GM12891 (cell line): ENCODE data around the gene MAPK11.

Experiments
- PAX5 ChIP-seq: IDR thresholded peaks from 2 replicates; pipeline ENCODE4 v1.6.1; 2011; ENCODE audit warnings: low read length, moderate library complexity, mild to moderate bottlenecking; ENCODE audit not compliant: insufficient read depth, severe bottlenecking
- POLR2A ChIP-seq: IDR thresholded peaks from 2 replicates; pipeline ENCODE4 v1.6.1; 2011; ENCODE audit warnings: low read depth, low read length, control low read depth
- POLR2AphosphoS5 ChIP-seq: IDR thresholded peaks from 2 replicates; pipeline ENCODE4 v1.6.1; 2011; ENCODE audit warnings: low read depth, low read length, control low read depth
- TAF1 ChIP-seq: IDR thresholded peaks from 2 replicates; pipeline ENCODE4 v1.6.1; 2011; ENCODE audit warnings: low read depth, low read length, control low read depth

- TF ChIP-seq TAF1, result no peak
- TF ChIP-seq POLR2AphosphoS5, result no peak
- TF ChIP-seq POLR2A, result no peak
- TF ChIP-seq PAX5, result no peak
These were observed 10.9 kb downstream of the MAPK11 start for GRCh38 chr22:50259302-50259701.
